ENCODE results near the gene HLA-DMA. TPM values are rescaled to one million over a fixed set of nuclear protein-coding genes. Genes with fewer than 3 reads are reported as not detected.

HLA-DMA gene
- total RNA-seq, 4 donors from 2014 or later, result 18.3 to 57.0 (median 24.2) TPM

DNA sequence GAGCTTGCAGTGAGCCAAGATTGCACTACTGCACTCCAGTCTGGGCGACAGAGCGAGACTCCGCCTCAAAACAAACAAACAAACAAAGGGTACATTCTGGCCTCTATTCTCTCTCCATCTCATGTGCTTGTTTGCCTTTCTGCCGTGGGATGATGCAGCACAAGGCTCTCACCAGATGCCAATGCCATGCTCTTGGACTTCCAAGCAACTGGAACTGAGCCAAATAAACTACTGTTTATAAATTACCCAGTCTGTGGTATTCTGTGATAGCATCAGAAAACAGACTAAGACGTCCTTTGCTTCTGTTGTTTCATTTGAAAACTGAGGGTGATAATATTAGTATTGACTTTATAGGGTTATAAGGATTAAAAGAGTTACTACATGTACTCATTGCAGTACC is 11.9 kb upstream of the HLA-DMA start:
- Histone ChIP-seq H3K27ac (no peak overlapping the region), H3K36me3 (no peaks in the 10 kb centered on the region), H3K27me3 (no peaks in the 10 kb centered on the region), H3K4me3 (no peak overlapping the region), H3K9me3 (no peaks in the 10 kb centered on the region), H3K4me1 (peaks cover 27% of the 10 kb centered on the region)
- TF ChIP-seq EP300 (IDR thresholded peaks at IDR 0.05) (no peak), POLR2A (IDR thresholded peaks at IDR 0.05) (no peak), POLR2AphosphoS5 (IDR thresholded peaks at IDR 0.05) (no peak)
- TF ChIP-seq, protein P1, sequence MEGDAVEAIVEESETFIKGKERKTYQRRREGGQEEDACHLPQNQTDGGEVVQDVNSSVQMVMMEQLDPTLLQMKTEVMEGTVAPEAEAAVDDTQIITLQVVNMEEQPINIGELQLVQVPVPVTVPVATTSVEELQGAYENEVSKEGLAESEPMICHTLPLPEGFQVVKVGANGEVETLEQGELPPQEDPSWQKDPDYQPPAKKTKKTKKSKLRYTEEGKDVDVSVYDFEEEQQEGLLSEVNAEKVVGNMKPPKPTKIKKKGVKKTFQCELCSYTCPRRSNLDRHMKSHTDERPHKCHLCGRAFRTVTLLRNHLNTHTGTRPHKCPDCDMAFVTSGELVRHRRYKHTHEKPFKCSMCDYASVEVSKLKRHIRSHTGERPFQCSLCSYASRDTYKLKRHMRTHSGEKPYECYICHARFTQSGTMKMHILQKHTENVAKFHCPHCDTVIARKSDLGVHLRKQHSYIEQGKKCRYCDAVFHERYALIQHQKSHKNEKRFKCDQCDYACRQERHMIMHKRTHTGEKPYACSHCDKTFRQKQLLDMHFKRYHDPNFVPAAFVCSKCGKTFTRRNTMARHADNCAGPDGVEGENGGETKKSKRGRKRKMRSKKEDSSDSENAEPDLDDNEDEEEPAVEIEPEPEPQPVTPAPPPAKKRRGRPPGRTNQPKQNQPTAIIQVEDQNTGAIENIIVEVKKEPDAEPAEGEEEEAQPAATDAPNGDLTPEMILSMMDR (IDR thresholded peaks at IDR 0.05), result no peak
- no peak for DNase-seq (ENCODE audit: low spot score in 2 of 2)
- WGBS, result 93% methylated on average over 5 of the region's 5 CpGs

GRCh38 chr6:32963866-32964265 is 11.0 kb upstream of the HLA-DMA start:
- TF ChIP-seq POLR2A (IDR thresholded peaks at IDR 0.05) (no peak), EP300 (IDR thresholded peaks at IDR 0.05) (no peak), POLR2AphosphoS5 (IDR thresholded peaks at IDR 0.05) (no peak)
- TF ChIP-seq, protein P1 (IDR thresholded peaks at IDR 0.05), result no peak
- no peaks in the 10 kb centered on the region for H3K9me3 ChIP-seq
- H3K27me3 ChIP-seq, result no peaks in the 10 kb centered on the region
- no peak for DNase-seq (ENCODE audit: low spot score in 2 of 2)
- H3K27ac ChIP-seq, result no peak overlapping the region
- H3K4me1 ChIP-seq, result peaks cover 27% of the 10 kb centered on the region
- 78% methylated on average over 1 of the region's 1 CpG for WGBS
- H3K4me3 ChIP-seq, result no peak overlapping the region
- no peaks in the 10 kb centered on the region for H3K36me3 ChIP-seq

- no peak overlapping the region for H3K4me3 ChIP-seq
- H3K27ac ChIP-seq, result no peak overlapping the region
- 21% methylated on average over 1 of the region's 1 CpG for WGBS
- no peaks in the 10 kb centered on the region for H3K36me3 ChIP-seq
- peaks cover 23% of the 10 kb centered on the region for H3K4me1 ChIP-seq
- TF ChIP-seq EP300 (IDR thresholded peaks at IDR 0.05) (no peak), POLR2A (IDR thresholded peaks at IDR 0.05) (no peak), POLR2AphosphoS5 (IDR thresholded peaks at IDR 0.05) (no peak)
- TF ChIP-seq, protein P1 (IDR thresholded peaks at IDR 0.05), result no peak
- H3K9me3 ChIP-seq, result no peaks in the 10 kb centered on the region
- DNase-seq (ENCODE audit: low spot score in 2 of 2), result no peak
- H3K27me3 ChIP-seq, result no peaks in the 10 kb centered on the region
Measured at GRCh38 chr6:32962213-32962826, 9.4 kb upstream of the HLA-DMA start.

- Histone ChIP-seq H3K4me1 (peaks cover 6% of the 10 kb centered on the region), H3K36me3 (no peaks in the 10 kb centered on the region), H3K27me3 (no peaks in the 10 kb centered on the region), H3K9me3 (no peaks in the 10 kb centered on the region), H3K4me3 (no peak overlapping the region), H3K27ac (no peak overlapping the region)
- 84% methylated on average over 5 of the region's 5 CpGs for WGBS
- TF ChIP-seq POLR2AphosphoS5 (IDR thresholded peaks at IDR 0.05) (no peak), EP300 (IDR thresholded peaks at IDR 0.05) (no peak), POLR2A (IDR thresholded peaks at IDR 0.05) (no peak)
- TF ChIP-seq, protein P1 (IDR thresholded peaks at IDR 0.05), result no peak
- no peak for DNase-seq (ENCODE audit: low spot score in 2 of 2)
Measured at GRCh38 chr6:32960563-32960962, 7.7 kb upstream of the HLA-DMA start.

DNA sequence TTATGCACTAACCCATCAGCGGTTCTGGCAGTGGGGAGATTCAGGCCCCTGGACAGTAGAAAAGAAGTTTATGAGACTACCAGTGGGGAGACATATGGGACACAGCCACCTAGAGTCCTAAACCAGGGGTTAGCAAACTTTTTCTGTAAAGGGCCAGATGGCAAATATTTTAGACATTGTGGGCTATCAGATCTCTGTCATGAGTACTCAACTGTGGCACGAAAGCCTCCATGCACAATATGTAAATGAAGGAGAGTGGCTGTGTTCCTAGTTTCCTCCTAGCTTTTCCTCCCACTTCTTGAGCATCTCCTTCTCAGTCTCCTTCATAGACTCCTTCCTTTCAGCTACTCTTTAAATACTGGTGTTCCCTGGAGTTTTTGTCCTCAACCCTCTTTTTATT is 3.3 kb upstream of the HLA-DMA start:
- Histone ChIP-seq H3K4me1 (peaks cover 17% of the 10 kb centered on the region), H3K27me3 (no peaks in the 10 kb centered on the region), H3K9me3 (no peaks in the 10 kb centered on the region), H3K4me3 (no peak overlapping the region), H3K36me3 (no peaks in the 10 kb centered on the region), H3K27ac (no peak overlapping the region)
- TF ChIP-seq POLR2A (IDR thresholded peaks at IDR 0.05), result no peak
- TF ChIP-seq, protein P1 (IDR thresholded peaks at IDR 0.05), result no peak
- TF ChIP-seq POLR2AphosphoS5 (IDR thresholded peaks at IDR 0.05), result no peak
- no peak for TF ChIP-seq EP300 (IDR thresholded peaks at IDR 0.05)
- WGBS, result 78% methylated on average over 2 of the region's 2 CpGs
- no peak for DNase-seq (ENCODE audit: low spot score in 2 of 2)

Data from suprapubic skin (tissue), 4 donors.